HepG2 (cell line): ENCODE data around the gene MAP3K20. TPM values are rescaled to one million over a fixed set of nuclear protein-coding genes. Genes with fewer than 3 reads are reported as not detected.

ENCODE experiments used
- CENPX ChIP-seq: sonication (generic); formaldehyde crosslinking; IDR thresholded peaks from 2 replicates; pipeline ENCODE4 v1.9.0; 2021; ENCODE audit warnings: mild to moderate bottlenecking, missing genetic modification reagents, moderate library complexity
- ETV6 ChIP-seq: sonication (generic); formaldehyde crosslinking; conservative IDR thresholded peaks from 2 replicates; pipeline ENCODE4 v1.4.0; 2020; ENCODE audit warnings: missing genetic modification reagents
- KLF6 ChIP-seq: IDR thresholded peaks from 2 replicates; pipeline ENCODE4 v1.8.0; 2016; ENCODE audit warnings: missing biosample characterization, missing genetic modification reagents
- MXD4 ChIP-seq: IDR thresholded peaks from 2 replicates; pipeline ENCODE4 v1.6.1; 2016; ENCODE audit warnings: mild to moderate bottlenecking, missing biosample characterization, missing genetic modification reagents
- NAIF1 ChIP-seq: sonication (generic); formaldehyde crosslinking; IDR thresholded peaks from 2 replicates; pipeline ENCODE4 v1.5.0; 2020; ENCODE audit warnings: mild to moderate bottlenecking, missing genetic modification reagents, borderline replicate concordance
- PTBP1 ChIP-seq: fragments of 200-400 bp; formaldehyde crosslinking; IDR thresholded peaks from 2 replicates; pipeline ENCODE4 v1.6.1; 2018; ENCODE audit warnings: low read length, low read depth; ENCODE audit not compliant: poor library complexity, severe bottlenecking
- SIN3A ChIP-seq: IDR thresholded peaks from 2 replicates; pipeline ENCODE4 v1.6.1; 2011; ENCODE audit warnings: low read depth, mild to moderate bottlenecking, control low read depth, low read length, borderline replicate concordance
- UBTF ChIP-seq: sonication (generic); formaldehyde crosslinking; IDR thresholded peaks from 2 replicates; pipeline ENCODE4 v1.4.0; 2020; ENCODE audit warnings: mild to moderate bottlenecking, missing genetic modification reagents
- ZNF18 ChIP-seq: sonication (generic); formaldehyde crosslinking; IDR thresholded peaks from 2 replicates; pipeline ENCODE4 v1.8.0; 2022; ENCODE audit warnings: mild to moderate bottlenecking, missing genetic modification reagents; ENCODE audit not compliant: insufficient replicate concordance
- ZNF280D ChIP-seq: sonication (generic); formaldehyde crosslinking; IDR thresholded peaks from 2 replicates; pipeline ENCODE4 v1.5.1; 2020; ENCODE audit warnings: mild to moderate bottlenecking, missing genetic modification reagents
- ZNF292 ChIP-seq: sonication (generic); formaldehyde crosslinking; IDR thresholded peaks from 2 replicates; pipeline ENCODE4 v1.8.1; 2022; ENCODE audit warnings: mild to moderate bottlenecking, low read depth, missing genetic modification reagents, borderline replicate concordance
- ZNF430 ChIP-seq: sonication (generic); formaldehyde crosslinking; IDR thresholded peaks from 2 replicates; pipeline ENCODE4 v1.9.0; 2021; ENCODE audit warnings: mild to moderate bottlenecking, missing genetic modification reagents
- ZNF639 ChIP-seq: conservative IDR thresholded peaks from 2 replicates; pipeline ENCODE4 v1.6.1; 2018; ENCODE audit warnings: missing genetic modification reagents
- ZNF709 ChIP-seq: sonication (generic); formaldehyde crosslinking; IDR thresholded peaks from 2 replicates; pipeline ENCODE4 v1.5.0; 2020; ENCODE audit warnings: mild to moderate bottlenecking, missing genetic modification reagents
- ZNF792 ChIP-seq: IDR thresholded peaks from 2 replicates; pipeline ENCODE4 v1.6.1; 2016
- ZNF879 ChIP-seq: sonication (generic); formaldehyde crosslinking; IDR thresholded peaks from 2 replicates; pipeline ENCODE4 v1.8.1; 2023; ENCODE audit warnings: missing genetic modification reagents
- ZXDC ChIP-seq: sonication (generic); formaldehyde crosslinking; IDR thresholded peaks from 2 replicates; pipeline ENCODE4 v1.5.0; 2020; ENCODE audit warnings: mild to moderate bottlenecking, missing genetic modification reagents
- polyA plus RNA-seq, 8 experiments: library from polyadenylated mRNA; depleted of rRNA in 3 of 8; stranded (reverse) in 7 of 8; unstranded in 1 of 8; fragments of >200 nt; fragmentation: Illumina TruSeq in 4 of 8; extraction: Trizol in 4 of 8; gene quantifications; 2 replicates each; pipeline versions ENCODE4 v1.2.1 to v1.2.3, GENCODE V29; 2011 to 2016; ENCODE audit warnings: low read depth in 4 of 8, missing spikeins in 1 of 8, mixed read lengths in 1 of 8; ENCODE audit not compliant: insufficient read depth in 1 of 8
- total RNA-seq, 5 experiments: library from RNA; depleted of rRNA; stranded (reverse); fragments of >200 nt; fragmentation: Illumina TruSeq; extraction: Trizol; gene quantifications; 2 replicates each; pipeline ENCODE4 v1.2.3, GENCODE V29; 2016; ENCODE audit warnings: low read depth in 1 of 5

Gene MAP3K20
- total and polyA plus RNA-seq, 2 of the 13 experiments (the other 11 are each of a cell fraction or from before 2014, with no cell fraction given), result 5.2 to 13.5 TPM

GRCh38 chr2:173075781-173076580, at the start of gene MAP3K20 (continued):
- TF ChIP-seq ZNF639 (CRISPR knock-in tag) (peak; percentile 17; the same call in 1 of the 2 replicates), CENPX (no peak), ZNF709 (CRISPR knock-in tag) (peak; percentile 86), ZNF879 (CRISPR knock-in tag) (no peak; the same call in 1 of the 2 replicates), ZNF792 (CRISPR knock-in tag) (no peak; the same call in 1 of the 2 replicates), ZNF292 (CRISPR knock-in tag) (no peak; the same call in 1 of the 2 replicates), KLF6 (CRISPR knock-in tag) (peak; percentile 24; the same call in 1 of the 2 replicates), ZXDC (CRISPR knock-in tag) (peak; percentile 75; the same call in 1 of the 2 replicates), ZNF430 (CRISPR knock-in tag) (peak; percentile 84; the same call in 1 of the 2 replicates), SIN3A (peak; percentile 39; the same call in 1 of the 2 replicates), PTBP1 (no peak), MXD4 (CRISPR knock-in tag) (peak; percentile 87), ZNF18 (CRISPR knock-in tag) (peak; percentile 64), NAIF1 (CRISPR knock-in tag) (no peak), ETV6 (CRISPR knock-in tag) (0 out of 2 replicates have a peak, but pooled peaks have one; percentile 28), ZNF280D (CRISPR knock-in tag) (no peak), UBTF (CRISPR knock-in tag) (peak; percentile 88; the same call in 1 of the 2 replicates)
